ENCODE data around the gene DNASE1L1. TPM values are rescaled to one million over a fixed set of nuclear protein-coding genes. Genes with fewer than 3 reads are reported as not detected.

The DNASE1L1 gene
- polyA plus RNA-seq, 1 experiment = 25.7 TPM

DNA sequence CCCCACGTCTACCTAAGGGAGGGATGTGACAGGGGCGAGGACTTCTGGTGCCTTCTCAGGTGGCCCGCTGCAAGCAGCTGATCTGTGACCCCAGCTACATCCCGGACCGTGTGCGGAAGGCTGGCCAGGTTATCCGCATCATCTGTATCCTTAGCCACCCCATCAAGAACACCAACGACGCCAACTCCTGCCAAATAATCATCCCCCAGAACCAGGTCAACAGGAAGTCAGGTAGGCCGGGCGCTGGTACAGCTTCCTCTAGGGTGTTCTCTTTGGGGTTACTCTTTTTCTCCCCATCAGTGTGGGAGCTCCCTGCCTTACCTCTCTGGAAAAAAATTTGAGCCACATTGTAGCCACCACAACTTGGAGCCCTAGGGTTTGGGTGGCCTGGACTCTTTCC lies 32.5 kb upstream of the DNASE1L1 start:
- TF ChIP-seq, protein P1, sequence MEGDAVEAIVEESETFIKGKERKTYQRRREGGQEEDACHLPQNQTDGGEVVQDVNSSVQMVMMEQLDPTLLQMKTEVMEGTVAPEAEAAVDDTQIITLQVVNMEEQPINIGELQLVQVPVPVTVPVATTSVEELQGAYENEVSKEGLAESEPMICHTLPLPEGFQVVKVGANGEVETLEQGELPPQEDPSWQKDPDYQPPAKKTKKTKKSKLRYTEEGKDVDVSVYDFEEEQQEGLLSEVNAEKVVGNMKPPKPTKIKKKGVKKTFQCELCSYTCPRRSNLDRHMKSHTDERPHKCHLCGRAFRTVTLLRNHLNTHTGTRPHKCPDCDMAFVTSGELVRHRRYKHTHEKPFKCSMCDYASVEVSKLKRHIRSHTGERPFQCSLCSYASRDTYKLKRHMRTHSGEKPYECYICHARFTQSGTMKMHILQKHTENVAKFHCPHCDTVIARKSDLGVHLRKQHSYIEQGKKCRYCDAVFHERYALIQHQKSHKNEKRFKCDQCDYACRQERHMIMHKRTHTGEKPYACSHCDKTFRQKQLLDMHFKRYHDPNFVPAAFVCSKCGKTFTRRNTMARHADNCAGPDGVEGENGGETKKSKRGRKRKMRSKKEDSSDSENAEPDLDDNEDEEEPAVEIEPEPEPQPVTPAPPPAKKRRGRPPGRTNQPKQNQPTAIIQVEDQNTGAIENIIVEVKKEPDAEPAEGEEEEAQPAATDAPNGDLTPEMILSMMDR (IDR thresholded peaks at IDR 0.05; ENCODE audit: low read depth, low read length) = no peak
- POLR2A ChIA-PET = no interaction called here
- CTCF ChIA-PET = no interaction called here

DNA sequence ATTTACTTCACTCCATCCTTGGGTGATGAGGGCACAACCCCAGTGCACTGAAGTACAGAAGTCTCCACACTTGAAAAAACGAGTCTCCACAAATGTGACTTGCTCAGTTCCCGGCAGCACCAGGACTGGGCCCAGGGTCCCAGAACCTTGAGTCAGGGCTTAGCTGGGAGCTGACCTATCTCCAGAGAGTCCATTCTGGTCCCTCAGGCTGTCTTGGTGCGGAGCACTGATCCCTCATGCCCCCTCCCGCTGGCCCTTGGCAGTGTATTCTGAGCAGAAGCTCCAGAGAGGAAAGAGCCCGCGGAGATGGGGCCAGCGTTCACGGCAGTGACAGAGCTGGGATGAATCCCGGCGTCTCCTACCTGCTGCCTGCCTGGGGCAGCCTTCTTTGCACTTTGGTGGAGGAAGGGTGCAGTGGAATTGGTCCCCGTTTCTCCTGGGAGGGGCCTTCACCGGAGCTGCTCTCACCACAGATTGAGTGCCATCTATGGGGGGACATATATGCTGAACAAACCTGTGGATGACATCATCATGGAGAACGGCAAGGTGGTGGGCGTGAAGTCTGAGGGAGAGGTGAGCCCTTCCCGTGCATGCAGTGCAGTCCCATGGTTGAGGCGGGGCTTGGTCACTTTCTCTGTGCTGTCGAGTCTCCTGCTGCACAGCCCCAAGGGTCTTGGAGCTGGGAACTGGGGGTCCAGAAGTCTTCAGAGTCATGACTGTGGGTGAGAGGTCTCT lies 31.7 kb upstream of the DNASE1L1 start:
- ChIA-PET CTCF (no interaction called here), POLR2A (no interaction called here)
- TF ChIP-seq, protein P1 (IDR thresholded peaks at IDR 0.05; ENCODE audit: low read depth, low read length) = no peak
- H3K4me3 ChIP-seq (ENCODE audit: low read depth, low read length) = no peak overlapping the region
- no peaks in the 10 kb centered on the region for H3K9me3 ChIP-seq (ENCODE audit: control insufficient read depth, insufficient read depth, low read length)
- no peak for DNase-seq (ENCODE audit: low read depth, low spot score)
- H3K27me3 ChIP-seq (ENCODE audit: control insufficient read depth, insufficient read depth, low read length) = no peaks in the 10 kb centered on the region
- no peak overlapping the region for H3K27ac ChIP-seq (ENCODE audit: low read depth, low read length)

More for the DNA sequence above, 32.5 kb upstream of the DNASE1L1 start:
- Histone ChIP-seq H3K4me3 (ENCODE audit: low read depth, low read length) (no peak overlapping the region), H3K27ac (ENCODE audit: low read depth, low read length) (no peak overlapping the region), H3K9me3 (ENCODE audit: control insufficient read depth, insufficient read depth, low read length) (no peaks in the 10 kb centered on the region), H3K27me3 (ENCODE audit: control insufficient read depth, insufficient read depth, low read length) (no peaks in the 10 kb centered on the region)
- DNase-seq (ENCODE audit: low read depth, low spot score) = no peak

DNA sequence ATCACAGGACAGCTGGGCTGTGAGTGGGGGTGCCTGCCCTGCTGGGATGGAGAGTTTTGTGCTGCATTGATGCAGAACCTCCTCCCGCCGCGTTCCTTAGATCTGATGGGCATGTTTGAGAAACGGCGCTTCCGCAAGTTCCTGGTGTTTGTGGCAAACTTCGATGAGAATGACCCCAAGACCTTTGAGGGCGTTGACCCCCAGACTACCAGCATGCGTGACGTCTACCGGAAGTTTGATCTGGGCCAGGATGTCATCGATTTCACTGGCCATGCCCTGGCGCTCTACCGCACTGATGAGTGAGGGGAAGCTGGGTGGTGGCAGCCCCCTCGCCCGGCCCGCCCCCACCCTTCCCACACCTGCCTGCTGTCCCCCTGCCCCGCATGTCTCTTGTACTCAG lies 30.8 kb upstream of the DNASE1L1 start:
- CTCF ChIA-PET = no interaction called here

DNA sequence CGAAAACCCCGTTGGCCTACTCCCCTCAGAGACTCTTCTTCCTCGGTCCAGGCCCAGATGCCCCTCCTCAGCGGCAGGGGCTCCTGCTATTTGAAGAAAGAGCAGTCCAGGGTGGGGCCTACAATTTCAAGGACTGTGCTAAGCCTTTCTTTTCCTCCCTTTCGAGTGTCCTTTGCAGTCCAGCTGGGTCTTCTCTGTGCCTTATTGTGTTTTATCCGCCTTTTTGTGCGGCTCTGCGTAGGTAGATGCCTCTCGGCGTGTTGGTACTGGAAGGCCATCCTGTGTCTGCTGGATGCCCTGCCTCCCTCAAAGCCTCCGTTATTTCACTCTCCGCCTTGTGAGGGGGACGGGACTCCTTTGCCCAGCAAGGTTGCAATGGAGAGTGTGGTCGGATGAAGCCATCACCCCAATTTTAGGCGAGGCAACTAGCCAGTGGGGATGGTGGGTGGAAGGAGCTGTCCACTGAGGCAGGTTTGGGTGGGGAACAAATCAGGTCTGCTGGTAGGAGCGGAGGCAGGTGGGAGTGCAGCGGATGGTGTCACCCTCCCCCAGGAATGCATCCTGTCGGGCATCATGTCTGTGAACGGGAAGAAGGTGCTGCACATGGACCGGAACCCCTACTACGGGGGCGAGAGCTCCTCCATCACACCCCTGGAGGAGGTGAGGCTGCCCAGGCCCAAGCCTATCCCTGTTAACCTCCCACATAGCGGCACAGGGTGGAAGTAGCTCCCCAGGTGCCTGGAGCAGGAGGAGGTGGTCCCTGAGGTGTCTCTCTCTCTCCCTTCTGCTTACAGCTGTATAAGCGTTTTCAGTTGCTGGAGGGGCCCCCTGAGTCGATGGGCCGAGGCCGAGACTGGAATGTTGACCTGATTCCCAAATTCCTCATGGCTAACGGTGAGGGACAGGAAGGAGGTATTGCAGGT lies 29.2 kb upstream of the DNASE1L1 start:
- Histone ChIP-seq H3K9me3 (ENCODE audit: control insufficient read depth, insufficient read depth, low read length) (no peaks in the 10 kb centered on the region), H3K27me3 (ENCODE audit: control insufficient read depth, insufficient read depth, low read length) (no peaks in the 10 kb centered on the region), H3K27ac (ENCODE audit: low read depth, low read length) (no peak overlapping the region), H3K4me3 (ENCODE audit: low read depth, low read length) (peak overlapping the region; percentile 76)
- TF ChIP-seq, protein P1 (IDR thresholded peaks at IDR 0.05; ENCODE audit: low read depth, low read length) = no peak
- DNase-seq (ENCODE audit: low read depth, low spot score) = no peak
- POLR2A ChIA-PET = no interaction called here
- CTCF ChIA-PET = no interaction called here

More for the DNA sequence above, 30.8 kb upstream of the DNASE1L1 start:
- Histone ChIP-seq H3K27ac (ENCODE audit: low read depth, low read length) (no peak overlapping the region), H3K4me3 (ENCODE audit: low read depth, low read length) (no peak overlapping the region), H3K27me3 (ENCODE audit: control insufficient read depth, insufficient read depth, low read length) (no peaks in the 10 kb centered on the region), H3K9me3 (ENCODE audit: control insufficient read depth, insufficient read depth, low read length) (no peaks in the 10 kb centered on the region)
- no peak for DNase-seq (ENCODE audit: low read depth, low spot score)
- TF ChIP-seq, protein P1 (IDR thresholded peaks at IDR 0.05; ENCODE audit: low read depth, low read length) = no peak
- POLR2A ChIA-PET = no interaction called here

All from AG04450 (cell line).